DND-41 (cell line): ENCODE data around the gene LIPF.
"Not testable (repeated sequence)": the region's sequence is repeated elsewhere in the genome, so short reads cannot be mapped to it uniquely, and the experiment has no call there.

Experiments
- ATAC-seq: fragments of 200-7000 bp; cut with Tn5 transposase; 3 replicates; pipeline ENCODE4 v1.9.1; 2021; ENCODE audit warnings: low read depth; ENCODE audit not compliant: insufficient read depth
- DNase-seq: peaks from one replicate; pipeline ENCODE4 v3.0.0-alpha.2; 2020
- H2AFZ ChIP-seq: 2 replicates; pipeline ENCODE4 v1.6.0; 2012; ENCODE audit warnings: low read depth, low read length
- H3K27ac ChIP-seq: 2 replicates; pipeline ENCODE4 v1.5.1; 2012; ENCODE audit warnings: low read length, inconsistent platforms
- H3K27me3 ChIP-seq: fragments of 200-600 bp; sonication (generic); 2 replicates; pipeline ENCODE4 v1.6.0; 2012; ENCODE audit warnings: low read length, mild to moderate bottlenecking, inconsistent platforms; ENCODE audit not compliant: insufficient read depth, poor library complexity
- H3K36me3 ChIP-seq: 2 replicates; pipeline ENCODE4 v1.5.1; 2012; ENCODE audit warnings: low read length, inconsistent platforms; ENCODE audit not compliant: insufficient read depth
- H3K4me1 ChIP-seq: 2 replicates; pipeline ENCODE4 v1.5.1; 2012; ENCODE audit warnings: mild to moderate bottlenecking, low read length; ENCODE audit not compliant: insufficient read depth
- H3K4me2 ChIP-seq: 2 replicates; pipeline ENCODE4 v1.6.0; 2012; ENCODE audit warnings: mild to moderate bottlenecking, moderate library complexity, low read length, inconsistent platforms; ENCODE audit not compliant: insufficient read depth
- H3K4me3 ChIP-seq, 2 experiments: fragments of 200-600 bp in 1 of 2; shearing (Covaris generic) in 1 of 2; 2 replicates each; pipeline ENCODE4 v1.5.1; 2012 to 2016; ENCODE audit warnings: inconsistent platforms in 2 of 2, low read length in 2 of 2, mild to moderate bottlenecking in 2 of 2, low read depth in 1 of 2, moderate library complexity in 1 of 2
- H3K79me2 ChIP-seq: 2 replicates; pipeline ENCODE4 v1.6.0; 2012; ENCODE audit warnings: low read length, inconsistent platforms; ENCODE audit not compliant: insufficient read depth
- H3K9ac ChIP-seq: 2 replicates; pipeline ENCODE4 v1.6.0; 2012; ENCODE audit warnings: low read depth, mild to moderate bottlenecking, inconsistent platforms, low read length, moderate library complexity
- H3K9me3 ChIP-seq: 2 replicates; pipeline ENCODE4 v1.5.1; 2012; ENCODE audit warnings: low read length, moderate library complexity, mild to moderate bottlenecking, inconsistent platforms; ENCODE audit not compliant: insufficient read depth, severe bottlenecking
- H4K20me1 ChIP-seq: 2 replicates; pipeline ENCODE4 v1.6.0; 2012; ENCODE audit warnings: low read length; ENCODE audit not compliant: insufficient read depth
- CTCF ChIP-seq: IDR thresholded peaks from 2 replicates; pipeline ENCODE4 v1.5.1; 2012; ENCODE audit warnings: borderline replicate concordance, low read length, moderate library complexity, mild to moderate bottlenecking; ENCODE audit not compliant: poor library complexity, severe bottlenecking; ENCODE audit errors: extremely low read depth
- EZH2 ChIP-seq: IDR thresholded peaks from 3 replicates; pipeline ENCODE4 v1.6.1; 2012; ENCODE audit warnings: borderline replicate concordance, low read depth, mild to moderate bottlenecking, moderate library complexity, low read length, inconsistent platforms; ENCODE audit not compliant: severe bottlenecking

The LIPF gene

GRCh38 chr10:88659725-88660597 lies 4.3 kb upstream of the LIPF start:
- Histone ChIP-seq H3K27ac (no peak overlapping the region), H3K9ac (no peak overlapping the region)

GRCh38 chr10:88660598-88660884 lies 3.7 kb upstream of the LIPF start:
- no peaks in the 10 kb centered on the region for H4K20me1 ChIP-seq
- no peak overlapping the region for H2AFZ ChIP-seq
- no peaks in the 10 kb centered on the region for H3K27me3 ChIP-seq
- DNase-seq, result no peak
- H3K4me1 ChIP-seq, result no peaks in the 10 kb centered on the region
- ATAC-seq, result no peak
- H3K27ac ChIP-seq, result no peak overlapping the region
- H3K9ac ChIP-seq, result no peak overlapping the region
- no peaks in the 10 kb centered on the region for H3K9me3 ChIP-seq
- TF ChIP-seq CTCF (no peak), EZH2 (no peak)
- H3K79me2 ChIP-seq, result no peaks in the 10 kb centered on the region
- no peaks in the 10 kb centered on the region for H3K36me3 ChIP-seq
- H3K4me2 ChIP-seq, result no peak overlapping the region
- H3K4me3 ChIP-seq, result no peak overlapping the region

More at GRCh38 chr10:88659725-88660597, 4.3 kb upstream of the LIPF start:
- Histone ChIP-seq H3K27me3 (no peaks in the 10 kb centered on the region), H3K4me2 (no peak overlapping the region), H4K20me1 (no peaks in the 10 kb centered on the region), H3K36me3 (no peaks in the 10 kb centered on the region), H2AFZ (no peak overlapping the region), H3K4me3 (no peak overlapping the region), H3K79me2 (no peaks in the 10 kb centered on the region), H3K4me1 (no peaks in the 10 kb centered on the region), H3K9me3 (no peaks in the 10 kb centered on the region)
- no peak for DNase-seq
- no peak for ATAC-seq
- TF ChIP-seq EZH2 (no peak), CTCF (no peak)

- TF ChIP-seq CTCF, result no peak
- no peak for TF ChIP-seq EZH2
- Histone ChIP-seq H3K27me3 (no peaks in the 10 kb centered on the region), H3K4me3 (no peak overlapping the region), H3K9ac (no peak overlapping the region), H4K20me1 (no peaks in the 10 kb centered on the region), H2AFZ (no peak overlapping the region), H3K4me1 (no peaks in the 10 kb centered on the region), H3K27ac (no peak overlapping the region), H3K4me2 (no peak overlapping the region), H3K9me3 (no peaks in the 10 kb centered on the region), H3K79me2 (no peaks in the 10 kb centered on the region), H3K36me3 (no peaks in the 10 kb centered on the region)
- ATAC-seq (no peak), DNase-seq (no peak)
Observed at GRCh38 chr10:88661018-88661417, 3.2 kb upstream of the LIPF start.

GRCh38 chr10:88661577-88661976 lies 2.7 kb upstream of the LIPF start:
- DNase-seq (no peak), ATAC-seq (no peak)
- Histone ChIP-seq H3K36me3 (no peaks in the 10 kb centered on the region), H4K20me1 (no peaks in the 10 kb centered on the region), H3K4me3 (no peak overlapping the region), H3K4me2 (no peak overlapping the region), H3K27ac (no peak overlapping the region), H3K4me1 (no peaks in the 10 kb centered on the region), H3K27me3 (no peaks in the 10 kb centered on the region), H3K9ac (no peak overlapping the region), H3K9me3 (no peaks in the 10 kb centered on the region), H2AFZ (no peak overlapping the region), H3K79me2 (no peaks in the 10 kb centered on the region)
- TF ChIP-seq CTCF (no peak), EZH2 (no peak)

GRCh38 chr10:88663153-88663552 lies 1.1 kb upstream of the LIPF start:
- H4K20me1 ChIP-seq, H3K36me3 ChIP-seq, H3K9me3 ChIP-seq, H3K4me3 ChIP-seq, H3K79me2 ChIP-seq, H3K27me3 ChIP-seq, DNase-seq, H2AFZ ChIP-seq, H3K4me2 ChIP-seq, H3K4me1 ChIP-seq, H3K27ac ChIP-seq, H3K9ac ChIP-seq, ATAC-seq: not testable (repeated sequence)
